Endothelial cell of umbilical vein (primary cell): ENCODE data around the gene GMPPA. TPM values are rescaled to one million over a fixed set of nuclear protein-coding genes. Genes with fewer than 3 reads are reported as not detected.

Experiments
- microRNA-seq: library from miRNA; unstranded; fragments of <30 nt; microRNA quantifications from one replicate; pipeline ENCODE4 v1.2.0, GENCODE V29; 2021; ENCODE audit warnings: borderline number of aligned reads, borderline replicate concordance
- polyA plus RNA-seq, 4 experiments: library from polyadenylated mRNA; depleted of rRNA in 3 of 4; stranded (reverse) in 3 of 4; unstranded in 1 of 4; fragments of >200 nt; gene quantifications; 2 replicates each; pipeline versions ENCODE4 v1.2.1 to v1.2.3, GENCODE V29; 2011 to 2012; ENCODE audit warnings: missing spikeins in 1 of 4
- small RNA-seq: library from RNA; depleted of rRNA; stranded (forward); fragments of <200 nt; gene quantifications from one replicate; pipeline ENCODE3, GENCODE V24; 2012; ENCODE audit warnings: low replicate concordance, low read depth; ENCODE audit not compliant: insufficient read depth, insufficient read length
- total RNA-seq: library from RNA; stranded (reverse); gene quantifications from 2 replicates; pipeline ENCODE4 v1.2.3, GENCODE V29; 2021

The GMPPA gene
- total and polyA plus RNA-seq, 2 donors (not counting 3 experiments of a cell fraction or from before 2014, with no cell fraction given): 39.1 to 104 TPM

Small RNAs within 50 kb of the gene (microRNA-seq; reads per million reads assigned to microRNA genes)
- gene MIR3132: not detected

Small RNAs within 50 kb of the gene (small RNA-seq; reads per million reads assigned to genes)
- gene MIR3132: not detected

Other genes starting within 250 kb of the GMPPA start
- not detected in 2 replicates for gene TUBA4B, start 245.6 kb upstream of the GMPPA start, total RNA-seq
- not detected in 2 replicates for gene TUBA4B, start 245.6 kb upstream of the GMPPA start, polyA plus RNA-seq
- gene TUBA4A, start 245.0 kb upstream of the GMPPA start, total RNA-seq: 10.7 and 16.5 TPM in 2 replicates
- gene TUBA4A, start 245.0 kb upstream of the GMPPA start, polyA plus RNA-seq: 24.8 and 29.4 TPM in 2 replicates
- 27.3 and 30.4 TPM in 2 replicates for gene DNAJB2, start 219.5 kb upstream of the GMPPA start, total RNA-seq
- 30.6 and 35.0 TPM in 2 replicates for gene DNAJB2, start 219.5 kb upstream of the GMPPA start, polyA plus RNA-seq
- not detected in 2 replicates for gene PTPRN, start 189.5 kb upstream of the GMPPA start, total RNA-seq
- not detected in 2 replicates for gene PTPRN, start 189.5 kb upstream of the GMPPA start, polyA plus RNA-seq
- not detected in 2 replicates for gene RESP18, start 166.1 kb upstream of the GMPPA start, total RNA-seq
- not detected in 2 replicates for gene RESP18, start 166.1 kb upstream of the GMPPA start, polyA plus RNA-seq
- gene DNPEP, start 111.0 kb upstream of the GMPPA start, total RNA-seq: 40.4 and 43.1 TPM in 2 replicates
- gene DNPEP, start 111.0 kb upstream of the GMPPA start, polyA plus RNA-seq: 77.5 and 83.2 TPM in 2 replicates
- gene DES, start 80.5 kb upstream of the GMPPA start, total RNA-seq: not detected in 2 replicates
- gene DES, start 80.5 kb upstream of the GMPPA start, polyA plus RNA-seq: not detected in 2 replicates
- 0.21 and 0.84 TPM in 2 replicates for gene SPEG, start 64.0 kb upstream of the GMPPA start, total RNA-seq
- 3.5 TPM in 2 replicates for gene SPEG, start 64.0 kb upstream of the GMPPA start, polyA plus RNA-seq
- not detected in 2 replicates for gene ASIC4, start 15.6 kb downstream of the GMPPA start, total RNA-seq
- gene ASIC4, start 15.6 kb downstream of the GMPPA start, polyA plus RNA-seq: not detected in 2 replicates
- 0.24 and 0.30 TPM in 2 replicates for gene CHPF, start 44.9 kb downstream of the GMPPA start, total RNA-seq
- gene CHPF, start 44.9 kb downstream of the GMPPA start, polyA plus RNA-seq: 0.32 and 0.72 TPM in 2 replicates
- not detected in 2 replicates for gene TMEM198, start 45.1 kb downstream of the GMPPA start, total RNA-seq
- not detected in 2 replicates for gene TMEM198, start 45.1 kb downstream of the GMPPA start, polyA plus RNA-seq
- 8.0 and 16.7 TPM in 2 replicates for gene OBSL1, start 72.6 kb downstream of the GMPPA start, total RNA-seq
- gene OBSL1, start 72.6 kb downstream of the GMPPA start, polyA plus RNA-seq: 20.4 and 20.7 TPM in 2 replicates
- gene INHA, start 73.4 kb downstream of the GMPPA start, total RNA-seq: not detected in 2 replicates
- 0.06 and 0.10 TPM in 2 replicates for gene INHA, start 73.4 kb downstream of the GMPPA start, polyA plus RNA-seq
- gene STK11IP, start 99.0 kb downstream of the GMPPA start, total RNA-seq: 19.2 and 20.2 TPM in 2 replicates
- gene STK11IP, start 99.0 kb downstream of the GMPPA start, polyA plus RNA-seq: 17.7 and 19.8 TPM in 2 replicates
- 0.21 and 0.35 TPM in 2 replicates for gene SLC4A3, start 128.7 kb downstream of the GMPPA start, total RNA-seq
- gene SLC4A3, start 128.7 kb downstream of the GMPPA start, polyA plus RNA-seq: 0.24 and 0.29 TPM in 2 replicates